ENCODE measurements around the gene ACACA.
"Not testable (repeated sequence)": the region's sequence is repeated elsewhere in the genome, so short reads cannot be mapped to it uniquely, and the experiment has no call there.

ACACA gene

DNA sequence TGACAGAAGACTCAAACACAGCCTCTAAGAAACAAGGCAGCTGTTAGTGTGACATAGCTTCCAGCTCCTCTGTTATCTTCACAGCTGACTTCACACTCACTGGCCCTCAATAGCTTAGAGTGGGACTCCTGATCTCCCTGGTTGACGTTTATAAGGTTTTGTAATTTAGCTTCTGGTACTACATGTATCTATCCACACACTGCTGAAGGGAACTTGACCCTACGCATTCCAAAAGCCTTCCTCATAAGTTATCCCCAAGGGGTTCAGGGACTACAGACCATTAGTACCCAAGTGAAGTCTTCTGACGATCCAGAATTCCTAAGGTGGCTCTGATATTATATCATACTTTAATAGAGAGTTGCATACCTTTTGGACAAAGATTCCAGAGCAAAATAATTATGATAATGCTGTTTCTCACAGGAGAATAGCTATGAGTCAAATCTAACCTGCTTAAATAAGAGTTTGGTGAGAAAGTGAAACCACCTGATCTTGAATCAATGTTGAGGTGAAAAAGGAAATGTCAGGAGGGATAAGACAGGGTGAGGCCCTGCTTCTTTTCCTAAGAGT lies 14.5 kb downstream of the ACACA start:
- peak; percentile 65 to 73 for ATAC-seq

GRCh38 chr17:37391146-37391545 lies 15.5 kb downstream of the ACACA start:
- ATAC-seq: no peak

DNA sequence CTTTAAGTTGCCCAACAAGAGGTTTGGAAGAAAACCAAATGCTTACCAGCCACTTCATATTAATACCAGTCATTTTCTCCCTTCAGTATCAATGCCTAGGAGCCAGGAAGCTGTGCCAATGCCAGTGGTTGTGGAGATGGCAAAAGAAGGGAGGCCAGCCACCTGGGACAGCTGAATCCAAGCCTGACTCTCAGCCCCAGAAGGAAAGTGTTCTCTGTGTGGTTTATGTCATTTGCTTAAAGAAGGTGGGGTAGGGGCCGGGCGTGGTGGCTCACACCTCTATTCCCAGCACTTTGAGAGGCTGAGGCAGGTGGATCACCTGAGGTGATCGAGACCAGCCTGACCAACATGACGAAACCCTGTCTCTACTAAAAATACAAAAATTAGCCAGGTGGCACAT lies 17.5 kb downstream of the ACACA start:
- ATAC-seq: no peak

- no peak for ATAC-seq
These were observed 18.4 kb downstream of the ACACA start for GRCh38 chr17:37388266-37388665.

GRCh38 chr17:37386462-37386861 lies 20.2 kb downstream of the ACACA start:
- no peak for ATAC-seq

- ATAC-seq: no peak
These were observed 21.1 kb downstream of the ACACA start for GRCh38 chr17:37385474-37385990.

DNA sequence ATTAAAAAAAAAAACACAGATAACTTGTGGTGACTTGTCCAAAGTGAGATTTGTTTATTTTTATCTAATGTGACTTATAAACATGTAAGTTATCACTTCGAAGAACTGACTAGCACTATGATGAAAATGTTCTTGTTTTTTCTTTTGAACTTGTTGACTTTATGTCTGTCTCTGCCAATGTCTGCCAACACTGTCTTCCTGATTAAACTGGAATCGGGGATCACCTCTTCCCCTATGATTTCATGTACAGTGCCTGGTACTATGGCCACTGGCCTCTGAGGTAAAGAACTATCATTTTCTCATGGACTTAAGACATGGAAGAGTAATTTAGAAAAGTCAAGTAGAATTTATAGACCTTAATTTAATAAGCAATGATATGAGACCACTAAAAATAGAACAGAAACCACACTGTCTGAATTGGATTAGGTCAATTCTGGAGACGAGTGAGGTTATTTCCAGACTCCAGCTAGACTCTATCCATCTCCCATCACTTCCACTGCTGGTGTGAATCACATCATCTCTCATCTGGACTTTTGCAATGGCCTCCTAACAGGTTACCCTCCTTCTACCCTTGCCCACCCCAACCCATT lies 22.0 kb downstream of the ACACA start:
- no peak for ATAC-seq

GRCh38 chr17:37382056-37382455 lies 24.6 kb downstream of the ACACA start:
- no peak for ATAC-seq

- no peak for ATAC-seq
These were observed 30.9 kb downstream of the ACACA start, which contains the start of gene C17orf78 for GRCh38 chr17:37375706-37376105. TSS of gene C17orf78 (plus strand) at chr17:37375985. CDS start at chr17:37376093, 108 bp downstream.

- ATAC-seq: peak; percentile 86 to 92
These were observed 33.0 kb downstream of the ACACA start for GRCh38 chr17:37373530-37374159.

- ATAC-seq: no peak
These were observed 38.1 kb downstream of the ACACA start for GRCh38 chr17:37368577-37368976.

GRCh38 chr17:37365589-37365988 lies 41.0 kb downstream of the ACACA start:
- no peak for ATAC-seq

- ATAC-seq: no peak
These were observed 45.1 kb downstream of the ACACA start for GRCh38 chr17:37361543-37361942.

DNA sequence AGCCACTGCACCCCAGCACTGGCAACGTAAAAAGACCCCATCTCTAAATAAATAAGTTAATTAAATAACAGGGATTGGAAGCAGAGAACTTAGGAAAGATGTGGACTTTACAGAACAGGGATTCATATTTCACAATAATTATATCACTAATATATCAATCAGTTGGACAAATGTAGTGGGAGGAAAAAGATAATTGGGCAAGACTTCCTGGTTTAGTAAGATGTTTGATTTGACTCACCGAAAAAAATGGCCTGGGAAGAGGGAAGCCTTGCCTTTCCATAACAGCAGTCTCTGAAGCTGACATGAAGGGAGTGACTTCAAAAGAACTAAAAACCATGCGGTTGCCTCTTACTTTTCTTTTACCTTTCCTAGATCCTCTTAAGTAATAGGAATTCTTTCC lies 46.0 kb downstream of the ACACA start:
- no peak for ATAC-seq

DNA sequence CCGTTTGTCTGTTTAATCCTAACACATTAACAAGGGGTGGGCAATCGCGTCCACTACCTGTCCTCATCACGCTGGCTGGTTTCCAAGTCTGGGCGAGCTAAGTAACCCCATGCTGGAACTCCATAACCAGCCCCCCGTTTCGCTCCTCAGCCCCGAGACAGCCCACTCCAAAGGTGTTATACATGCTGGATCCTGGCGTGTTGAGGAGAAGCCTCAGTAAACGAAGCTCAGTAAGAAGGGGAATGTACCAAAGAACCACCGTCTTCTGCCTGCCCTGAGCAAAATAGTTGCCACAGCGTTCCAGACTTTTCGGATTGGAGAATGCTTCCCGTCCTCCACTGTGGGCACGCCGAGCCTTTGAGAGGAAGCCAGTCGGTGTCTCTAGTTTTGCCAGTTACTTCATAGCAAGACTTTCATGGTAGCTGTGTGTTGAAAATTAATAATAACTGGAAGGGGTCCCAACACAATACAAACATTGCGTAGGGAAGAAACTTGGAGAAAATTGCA lies 46.9 kb downstream of the ACACA start:
- no peak for ATAC-seq

DNA sequence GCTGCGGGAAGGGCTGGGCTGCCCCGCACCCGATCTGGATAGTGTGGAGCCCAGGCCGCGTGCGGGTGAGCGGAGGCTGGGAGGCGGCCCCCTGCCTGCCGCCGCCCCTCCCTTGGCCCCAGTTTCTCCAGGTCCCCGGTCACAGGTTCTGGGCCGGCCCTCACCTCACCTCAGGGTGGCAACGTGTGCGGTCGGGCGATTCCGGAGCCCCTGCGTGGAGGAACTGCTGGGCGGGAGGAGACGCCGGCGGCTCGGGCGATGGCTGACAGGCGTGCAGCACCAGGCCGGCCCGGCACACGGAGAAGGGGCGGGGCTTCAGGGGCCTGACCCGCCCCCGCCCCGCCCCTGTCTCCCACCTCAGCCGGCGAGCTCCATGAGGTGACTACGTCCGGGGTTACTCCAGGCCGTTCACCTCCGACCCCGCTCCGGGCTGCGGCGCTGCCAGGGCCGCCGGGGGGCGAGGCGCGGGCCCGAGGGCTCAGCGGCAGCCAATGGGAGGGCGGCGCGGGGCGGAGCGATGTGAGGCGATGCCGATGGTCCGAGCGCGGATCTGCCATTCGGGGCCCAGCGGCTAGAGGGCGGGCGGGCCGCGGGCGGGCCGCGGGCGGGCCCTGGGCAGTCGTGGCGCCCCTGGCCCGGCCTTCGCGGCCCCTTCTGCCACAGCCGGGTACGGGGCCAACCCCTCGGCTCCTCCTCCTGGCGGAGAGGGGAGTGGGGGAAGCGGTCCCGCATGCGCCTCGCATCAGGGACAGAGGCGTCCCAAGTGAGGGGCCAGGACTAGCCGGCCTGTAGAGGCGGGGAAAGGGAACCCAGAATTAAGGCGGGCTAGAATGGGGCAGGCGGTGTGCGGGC lies 47.6 kb downstream of the ACACA start:
- ATAC-seq: peak; percentile 97 to 98

GRCh38 chr17:37358098-37358829 lies 48.4 kb downstream of the ACACA start:
- ATAC-seq: peak in 1 of 2 donors; percentile 13

DNA sequence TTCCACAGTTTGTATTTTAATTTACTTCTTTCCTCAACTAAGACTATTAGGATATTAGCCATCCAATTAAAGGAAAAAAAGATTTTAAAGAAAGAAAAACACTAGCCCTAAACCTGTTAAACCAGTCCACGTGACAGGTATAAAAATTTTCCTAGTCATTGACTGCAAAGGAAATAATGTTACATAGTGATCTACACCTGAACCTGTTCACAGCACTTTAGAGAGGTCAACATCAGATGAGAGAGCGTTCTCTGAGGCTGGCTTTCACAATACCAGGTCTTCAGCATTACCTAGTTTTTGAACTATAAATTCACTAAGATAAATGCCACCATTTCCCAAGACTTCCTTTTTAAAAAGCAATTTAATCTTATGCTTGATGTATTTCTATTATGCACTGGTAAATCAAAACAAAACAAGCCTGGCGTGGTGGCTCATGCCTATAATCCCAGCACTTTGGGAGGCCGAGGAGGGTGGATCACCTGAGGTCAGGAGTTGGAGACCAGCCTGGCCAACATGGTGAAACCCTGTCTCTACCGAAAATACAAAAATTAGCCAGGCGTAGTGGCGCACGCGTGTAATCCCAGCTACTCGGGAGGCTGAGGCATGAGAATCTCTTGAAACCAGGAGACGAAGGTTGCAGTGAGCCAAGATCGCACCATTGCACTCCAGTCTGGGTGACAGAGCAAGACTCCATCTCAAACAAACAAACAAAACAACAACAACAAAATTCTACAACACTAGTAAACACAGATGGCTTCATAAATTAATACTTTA lies 49.7 kb downstream of the ACACA start:
- ATAC-seq: not testable (repeated sequence)

DNA sequence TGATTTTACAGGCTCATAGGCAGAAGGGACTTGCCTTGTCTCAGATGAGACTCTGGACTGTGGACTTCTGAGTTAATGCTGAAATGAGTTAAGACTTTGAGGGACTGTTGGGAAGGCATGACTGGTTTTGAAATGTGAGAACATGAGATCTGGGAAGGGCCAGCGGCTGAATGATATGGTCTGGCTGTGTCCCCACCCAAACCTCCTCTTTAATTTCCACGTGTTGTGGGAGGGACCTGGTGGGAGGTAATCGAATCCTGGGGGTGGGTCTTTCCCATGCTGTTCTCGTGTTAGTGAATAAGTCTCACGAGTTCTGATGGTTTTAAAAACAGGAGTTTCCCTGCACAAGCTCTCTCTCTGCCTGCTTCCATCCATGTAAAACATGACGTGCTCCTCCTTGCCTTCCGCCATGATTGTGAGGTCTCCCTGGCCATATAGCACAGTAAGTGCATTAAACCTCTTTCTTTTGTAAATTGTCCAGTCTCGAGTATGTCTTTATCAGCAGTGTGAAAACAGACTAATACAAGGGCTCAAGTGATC lies 59.7 kb downstream of the ACACA start:
- ATAC-seq: not testable (repeated sequence)

GRCh38 chr17:37344519-37344918 lies 62.1 kb downstream of the ACACA start:
- ATAC-seq: peak in 1 of 2 donors; percentile 59

DNA sequence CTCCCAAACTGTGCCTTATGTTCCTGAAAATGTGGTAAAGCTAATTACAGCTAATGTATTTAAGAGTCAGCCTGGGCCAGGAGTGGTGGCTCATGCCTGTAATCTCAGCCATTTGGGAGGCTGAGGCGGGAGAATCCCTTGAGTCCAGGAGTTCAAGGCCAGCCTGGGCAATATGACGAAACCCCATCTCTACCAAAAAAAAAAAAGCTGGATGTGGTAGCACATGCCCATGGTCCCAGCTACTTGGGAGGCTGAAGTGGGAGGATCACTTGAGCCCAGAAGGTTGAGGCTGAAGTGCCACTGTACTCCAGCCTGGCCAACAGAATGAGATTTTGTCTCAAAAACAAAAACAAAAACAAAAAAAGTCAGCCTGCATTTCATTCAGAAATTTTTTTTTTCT lies 64.0 kb downstream of the ACACA start:
- ATAC-seq: no peak

All from activated CD4-positive, CD25-positive, alpha-beta regulatory T cell treated with anti-CD3 and anti-CD28 coated beads, Interleukin-2, amount 50 U/mL, for 24 hours (primary cell).